ENCODE data around the gene RAVER1. TPM values are rescaled to one million over a fixed set of nuclear protein-coding genes. Genes with fewer than 3 reads are reported as not detected.

The RAVER1 gene
- total and polyA plus RNA-seq, 10 of the 15 experiments (the other 5 are each of a cell fraction or from before 2014, with no cell fraction given), result 0.03 to 87.0 (median 12.1) TPM

DNA sequence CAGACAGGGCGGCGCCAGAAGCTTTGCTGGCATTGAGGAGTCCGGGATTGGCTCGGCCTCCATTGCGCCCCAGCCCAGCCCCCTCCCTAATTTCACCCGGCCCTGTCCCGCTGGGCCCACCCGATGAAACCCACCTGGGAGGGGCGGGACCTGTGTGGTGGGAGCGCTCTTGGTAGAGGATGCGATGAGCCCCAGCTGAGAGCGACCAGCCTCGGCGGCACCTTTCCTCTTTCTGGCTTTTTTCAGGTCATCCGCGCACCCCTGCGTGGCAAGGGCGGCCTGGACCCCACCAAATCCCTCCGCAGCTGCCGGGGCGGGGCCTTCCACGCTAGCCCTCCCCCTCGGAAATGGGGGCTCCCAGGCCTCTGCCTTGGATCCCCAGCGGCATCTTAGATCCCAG, 23.9 kb downstream of the RAVER1 start, which contains the start of gene ZGLP1:
ZGLP1 (minus strand) TSS at position 393 of the 400 bp plus-strand sequence.
- FAIRE-seq (no peak), DNase-seq (ENCODE audit: low read depth, low spot score) (no peak), ATAC-seq (no peak)
- Histone ChIP-seq H3K9me3 (replicated peaks; ENCODE audit: control insufficient read depth, insufficient read depth, low read length) (no peaks in the 10 kb centered on the region), H3K36me3 (ENCODE audit: control insufficient read depth in 2 of 2, insufficient read depth in 2 of 2, low read length in 1 of 2) (no peaks in the 10 kb centered on the region; a peak in 1 of 4 replicates), H3K79me2 (ENCODE audit: control insufficient read depth, insufficient read depth, low read length) (no peaks in the 10 kb centered on the region), H3K4me3 (no peak within 1 kb of the TSS), H2AFZ (ENCODE audit: control insufficient read depth, low read depth, low read length) (no peak within 1 kb of the TSS), H4K20me1 (ENCODE audit: control insufficient read depth, insufficient read depth) (no peaks in the 10 kb centered on the region), H3K9ac (ENCODE audit: control insufficient read depth, insufficient read depth, low read length) (no peak within 1 kb of the TSS), H3K27me3 (replicated peaks in 1 of 2; ENCODE audit: control insufficient read depth in 2 of 2, insufficient read depth in 2 of 2, low read length in 1 of 2) (no peaks in the 10 kb centered on the region), H3K27ac (ENCODE audit: control insufficient read depth, insufficient read depth) (no peak within 1 kb of the TSS), H3K4me2 (ENCODE audit: control insufficient read depth, insufficient read depth) (no peak within 1 kb of the TSS), H3K4me1 (ENCODE audit: control insufficient read depth, insufficient read depth, low read length) (no peaks in the 10 kb centered on the region; the same call in 1 of the 2 replicates)
- 95% methylated on average over 20 of the region's 24 CpGs for WGBS (ENCODE audit: insufficient coverage, insufficient replicate concordance, low lambda C conversion rate, missing lambda C conversion rate)
- RAD21 ChIA-PET (ENCODE audit: unreplicated experiment), result no interaction called here
- intact Hi-C loops (cut with micrococcal nuclease; ENCODE audit: unreplicated experiment) (no loop called here), in situ Hi-C loops (cut with MboI) (no loop called here)
- SMC1A ChIA-PET (ENCODE audit: uncharacterized antibody, unreplicated experiment), result no interaction called here
- POLR2A ChIA-PET, result interaction anchor here (1.4 kb wide), 1 partner anchor 10 kb away, joined by 3 read pairs; no protein-coding TSS in a partner anchor
- CTCF ChIA-PET, result no interaction called here
- no TSS peak for BruUV-seq (replicated peaks)
- TF ChIP-seq SIX5 (IDR thresholded peaks at IDR 0.05; ENCODE audit: low read depth, low read length, severe bottlenecking), result no peak
- no peak for TF ChIP-seq RFX5 (IDR thresholded peaks at IDR 0.05; ENCODE audit: low read depth, low read length)
- TF ChIP-seq HDGF (IDR thresholded peaks at IDR 0.05), result no peak
- TF ChIP-seq, protein P1, sequence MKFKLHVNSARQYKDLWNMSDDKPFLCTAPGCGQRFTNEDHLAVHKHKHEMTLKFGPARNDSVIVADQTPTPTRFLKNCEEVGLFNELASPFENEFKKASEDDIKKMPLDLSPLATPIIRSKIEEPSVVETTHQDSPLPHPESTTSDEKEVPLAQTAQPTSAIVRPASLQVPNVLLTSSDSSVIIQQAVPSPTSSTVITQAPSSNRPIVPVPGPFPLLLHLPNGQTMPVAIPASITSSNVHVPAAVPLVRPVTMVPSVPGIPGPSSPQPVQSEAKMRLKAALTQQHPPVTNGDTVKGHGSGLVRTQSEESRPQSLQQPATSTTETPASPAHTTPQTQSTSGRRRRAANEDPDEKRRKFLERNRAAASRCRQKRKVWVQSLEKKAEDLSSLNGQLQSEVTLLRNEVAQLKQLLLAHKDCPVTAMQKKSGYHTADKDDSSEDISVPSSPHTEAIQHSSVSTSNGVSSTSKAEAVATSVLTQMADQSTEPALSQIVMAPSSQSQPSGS (IDR thresholded peaks at IDR 0.05; ENCODE audit: low read length), result no peak
- no peak for TF ChIP-seq RUNX3 (IDR thresholded peaks at IDR 0.05; ENCODE audit: low read length)
- no peak for TF ChIP-seq SUZ12 (IDR thresholded peaks at IDR 0.05; ENCODE audit: unreplicated experiment)
- TF ChIP-seq NR2F1 (conservative IDR thresholded peaks at IDR 0.05), result no peak
- TF ChIP-seq ATF7 (IDR thresholded peaks at IDR 0.05; ENCODE audit: low read depth), result no peak
- TF ChIP-seq, protein P2, sequence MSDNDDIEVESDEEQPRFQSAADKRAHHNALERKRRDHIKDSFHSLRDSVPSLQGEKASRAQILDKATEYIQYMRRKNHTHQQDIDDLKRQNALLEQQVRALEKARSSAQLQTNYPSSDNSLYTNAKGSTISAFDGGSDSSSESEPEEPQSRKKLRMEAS (IDR thresholded peaks at IDR 0.05; ENCODE audit: low read depth, low read length), result no peak
- TF ChIP-seq, protein P3, sequence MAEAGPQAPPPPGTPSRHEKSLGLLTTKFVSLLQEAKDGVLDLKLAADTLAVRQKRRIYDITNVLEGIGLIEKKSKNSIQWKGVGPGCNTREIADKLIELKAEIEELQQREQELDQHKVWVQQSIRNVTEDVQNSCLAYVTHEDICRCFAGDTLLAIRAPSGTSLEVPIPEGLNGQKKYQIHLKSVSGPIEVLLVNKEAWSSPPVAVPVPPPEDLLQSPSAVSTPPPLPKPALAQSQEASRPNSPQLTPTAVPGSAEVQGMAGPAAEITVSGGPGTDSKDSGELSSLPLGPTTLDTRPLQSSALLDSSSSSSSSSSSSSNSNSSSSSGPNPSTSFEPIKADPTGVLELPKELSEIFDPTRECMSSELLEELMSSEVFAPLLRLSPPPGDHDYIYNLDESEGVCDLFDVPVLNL (IDR thresholded peaks at IDR 0.05; ENCODE audit: low read depth, low read length), result no peak
- TF ChIP-seq, protein P4, sequence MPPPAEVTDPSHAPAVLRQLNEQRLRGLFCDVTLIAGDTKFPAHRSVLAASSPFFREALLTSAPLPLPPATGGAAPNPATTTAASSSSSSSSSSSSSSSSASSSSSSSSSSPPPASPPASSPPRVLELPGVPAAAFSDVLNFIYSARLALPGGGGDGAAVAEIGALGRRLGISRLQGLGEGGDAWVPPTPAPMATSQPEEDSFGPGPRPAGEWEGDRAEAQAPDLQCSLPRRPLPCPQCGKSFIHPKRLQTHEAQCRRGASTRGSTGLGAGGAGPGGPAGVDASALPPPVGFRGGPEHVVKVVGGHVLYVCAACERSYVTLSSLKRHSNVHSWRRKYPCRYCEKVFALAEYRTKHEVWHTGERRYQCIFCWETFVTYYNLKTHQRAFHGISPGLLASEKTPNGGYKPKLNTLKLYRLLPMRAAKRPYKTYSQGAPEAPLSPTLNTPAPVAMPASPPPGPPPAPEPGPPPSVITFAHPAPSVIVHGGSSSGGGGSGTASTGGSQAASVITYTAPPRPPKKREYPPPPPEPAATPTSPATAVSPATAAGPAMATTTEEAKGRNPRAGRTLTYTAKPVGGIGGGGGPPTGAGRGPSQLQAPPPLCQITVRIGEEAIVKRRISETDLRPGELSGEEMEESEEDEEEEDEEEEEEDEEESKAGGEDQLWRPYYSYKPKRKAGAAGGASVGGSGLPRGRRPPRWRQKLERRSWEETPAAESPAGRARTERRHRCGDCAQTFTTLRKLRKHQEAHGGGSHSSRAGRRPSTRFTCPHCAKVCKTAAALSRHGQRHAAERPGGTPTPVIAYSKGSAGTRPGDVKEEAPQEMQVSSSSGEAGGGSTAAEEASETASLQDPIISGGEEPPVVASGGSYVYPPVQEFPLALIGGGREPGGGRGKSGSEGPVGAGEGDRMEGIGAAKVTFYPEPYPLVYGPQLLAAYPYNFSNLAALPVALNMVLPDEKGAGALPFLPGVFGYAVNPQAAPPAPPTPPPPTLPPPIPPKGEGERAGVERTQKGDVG (CRISPR knock-in tag; IDR thresholded peaks at IDR 0.05), result no peak
- TF ChIP-seq, protein P5, sequence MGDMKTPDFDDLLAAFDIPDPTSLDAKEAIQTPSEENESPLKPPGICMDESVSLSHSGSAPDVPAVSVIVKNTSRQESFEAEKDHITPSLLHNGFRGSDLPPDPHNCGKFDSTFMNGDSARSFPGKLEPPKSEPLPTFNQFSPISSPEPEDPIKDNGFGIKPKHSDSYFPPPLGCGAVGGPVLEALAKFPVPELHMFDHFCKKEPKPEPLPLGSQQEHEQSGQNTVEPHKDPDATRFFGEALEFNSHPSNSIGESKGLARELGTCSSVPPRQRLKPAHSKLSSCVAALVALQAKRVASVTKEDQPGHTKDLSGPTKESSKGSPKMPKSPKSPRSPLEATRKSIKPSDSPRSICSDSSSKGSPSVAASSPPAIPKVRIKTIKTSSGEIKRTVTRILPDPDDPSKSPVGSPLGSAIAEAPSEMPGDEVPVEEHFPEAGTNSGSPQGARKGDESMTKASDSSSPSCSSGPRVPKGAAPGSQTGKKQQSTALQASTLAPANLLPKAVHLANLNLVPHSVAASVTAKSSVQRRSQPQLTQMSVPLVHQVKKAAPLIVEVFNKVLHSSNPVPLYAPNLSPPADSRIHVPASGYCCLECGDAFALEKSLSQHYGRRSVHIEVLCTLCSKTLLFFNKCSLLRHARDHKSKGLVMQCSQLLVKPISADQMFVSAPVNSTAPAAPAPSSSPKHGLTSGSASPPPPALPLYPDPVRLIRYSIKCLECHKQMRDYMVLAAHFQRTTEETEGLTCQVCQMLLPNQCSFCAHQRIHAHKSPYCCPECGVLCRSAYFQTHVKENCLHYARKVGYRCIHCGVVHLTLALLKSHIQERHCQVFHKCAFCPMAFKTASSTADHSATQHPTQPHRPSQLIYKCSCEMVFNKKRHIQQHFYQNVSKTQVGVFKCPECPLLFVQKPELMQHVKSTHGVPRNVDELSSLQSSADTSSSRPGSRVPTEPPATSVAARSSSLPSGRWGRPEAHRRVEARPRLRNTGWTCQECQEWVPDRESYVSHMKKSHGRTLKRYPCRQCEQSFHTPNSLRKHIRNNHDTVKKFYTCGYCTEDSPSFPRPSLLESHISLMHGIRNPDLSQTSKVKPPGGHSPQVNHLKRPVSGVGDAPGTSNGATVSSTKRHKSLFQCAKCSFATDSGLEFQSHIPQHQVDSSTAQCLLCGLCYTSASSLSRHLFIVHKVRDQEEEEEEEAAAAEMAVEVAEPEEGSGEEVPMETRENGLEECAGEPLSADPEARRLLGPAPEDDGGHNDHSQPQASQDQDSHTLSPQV (IDR thresholded peaks at IDR 0.05), result no peak
- TF ChIP-seq GATAD2B (conservative IDR thresholded peaks at IDR 0.05; ENCODE audit: low read depth), result no peak
- TF ChIP-seq HDAC6 (IDR thresholded peaks at IDR 0.05; ENCODE audit: unreplicated experiment), result no peak
- TF ChIP-seq MXI1 (IDR thresholded peaks at IDR 0.05; ENCODE audit: low read depth, low read length), result no peak
- TF ChIP-seq FOXM1 (IDR thresholded peaks at IDR 0.05; ENCODE audit: low read depth, low read length), result no peak

Measured in GM12878 (cell line).